Measurements from ENCODE around the gene SBK2. TPM values are rescaled to one million over a fixed set of nuclear protein-coding genes. Genes with fewer than 3 reads are reported as not detected.
"Not testable (repeated sequence)": the region's sequence is repeated elsewhere in the genome, so short reads cannot be mapped to it uniquely, and the experiment has no call there.

Gene SBK2, protein sequence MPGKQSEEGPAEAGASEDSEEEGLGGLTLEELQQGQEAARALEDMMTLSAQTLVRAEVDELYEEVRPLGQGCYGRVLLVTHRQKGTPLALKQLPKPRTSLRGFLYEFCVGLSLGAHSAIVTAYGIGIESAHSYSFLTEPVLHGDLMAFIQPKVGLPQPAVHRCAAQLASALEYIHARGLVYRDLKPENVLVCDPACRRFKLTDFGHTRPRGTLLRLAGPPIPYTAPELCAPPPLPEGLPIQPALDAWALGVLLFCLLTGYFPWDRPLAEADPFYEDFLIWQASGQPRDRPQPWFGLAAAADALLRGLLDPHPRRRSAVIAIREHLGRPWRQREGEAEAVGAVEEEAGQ
- total RNA-seq (100 to 1,000 TPM; 205 to 239 (median 209) TPM), polyA plus RNA-seq (228 TPM)
- long read RNA-seq, donor 1, transcript SBK2-202 (4 exons, 1,085 nt): major isoform, 236 of 464 reads
- long read RNA-seq, donor 1, transcript SBK2-201 (3 exons, 1,056 nt): minor isoform, 39 of 464 reads
- long read RNA-seq, donor 1, partial matches to known transcripts: 20 of 464 reads
- long read RNA-seq, donor 1, other reads (novel, unspliced or antisense): 169 of 464 reads
- long read RNA-seq, donor 2, transcript SBK2-201 (3 exons, 1,056 nt): minor isoform, 11 of 251 reads
- long read RNA-seq, donor 2, transcript SBK2-202 (4 exons, 1,085 nt): major isoform, 158 of 251 reads
- long read RNA-seq, donor 2, partial matches to known transcripts: 52 of 251 reads
- long read RNA-seq, donor 2, other reads (novel, unspliced or antisense): 30 of 251 reads
- long read RNA-seq, donor 3, transcript SBK2-202 (4 exons, 1,085 nt): major isoform, 69 of 84 reads
- long read RNA-seq, donor 3, transcript SBK2-201 (3 exons, 1,056 nt): minor isoform, 5 of 84 reads
- long read RNA-seq, donor 3, partial matches to known transcripts: 4 of 84 reads
- long read RNA-seq, donor 3, other reads (novel, unspliced or antisense): 6 of 84 reads
- long read RNA-seq, donor 4, transcript SBK2-201 (3 exons, 1,056 nt): minor isoform, 22 of 285 reads
- long read RNA-seq, donor 4, transcript SBK2-202 (4 exons, 1,085 nt): major isoform, 190 of 285 reads
- long read RNA-seq, donor 4, partial matches to known transcripts: 48 of 285 reads
- long read RNA-seq, donor 4, other reads (novel, unspliced or antisense): 25 of 285 reads

DNA sequence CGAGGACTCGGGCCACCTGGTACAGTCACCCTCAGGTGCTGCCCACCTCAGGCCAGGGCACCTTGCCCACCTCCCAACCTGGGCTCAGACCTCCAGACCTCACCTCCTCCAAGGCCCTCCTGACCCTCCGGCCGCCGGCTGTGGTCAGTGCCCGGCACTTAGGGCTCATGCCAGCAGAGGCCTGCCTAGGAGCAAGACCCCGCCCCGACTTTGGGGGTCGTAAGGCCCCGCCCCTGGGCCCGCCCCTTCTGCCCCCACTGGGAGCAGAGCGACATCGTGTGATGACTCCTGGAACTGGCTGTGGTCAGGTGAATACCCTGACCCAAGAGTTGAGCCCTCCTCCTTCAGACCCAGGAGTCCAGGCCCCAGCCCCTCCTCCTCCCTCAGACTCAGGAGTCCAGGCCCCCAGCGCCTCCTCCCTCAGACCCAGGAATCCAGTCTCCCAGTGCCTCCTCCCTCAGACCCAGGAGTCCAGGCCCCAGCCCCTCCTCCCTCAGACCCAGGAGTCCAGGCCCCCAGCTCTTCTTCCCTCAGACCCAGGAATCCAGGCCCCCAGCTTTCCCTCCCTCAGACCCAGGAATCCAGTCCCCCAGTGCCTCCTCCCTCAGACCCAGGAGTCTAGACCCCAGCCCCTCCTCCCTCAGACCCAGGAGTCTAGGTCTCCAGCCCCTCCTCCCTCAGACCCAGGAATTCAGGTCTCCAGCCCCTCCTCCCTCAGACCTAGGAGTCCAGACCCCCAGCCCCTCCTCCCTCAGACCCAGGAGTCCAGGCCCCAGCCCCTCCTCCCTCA, at the start of gene SBK2:
Gene SBK2, minus strand, starts transcription at position 183 of the 790 bp plus-strand sequence. CDS start 839 bp downstream, outside the sequence.
- intact Hi-C loops (cut with DNase I): no loop called here
- WGBS: 23% methylated on average over 14 of the region's 14 CpGs

DNA sequence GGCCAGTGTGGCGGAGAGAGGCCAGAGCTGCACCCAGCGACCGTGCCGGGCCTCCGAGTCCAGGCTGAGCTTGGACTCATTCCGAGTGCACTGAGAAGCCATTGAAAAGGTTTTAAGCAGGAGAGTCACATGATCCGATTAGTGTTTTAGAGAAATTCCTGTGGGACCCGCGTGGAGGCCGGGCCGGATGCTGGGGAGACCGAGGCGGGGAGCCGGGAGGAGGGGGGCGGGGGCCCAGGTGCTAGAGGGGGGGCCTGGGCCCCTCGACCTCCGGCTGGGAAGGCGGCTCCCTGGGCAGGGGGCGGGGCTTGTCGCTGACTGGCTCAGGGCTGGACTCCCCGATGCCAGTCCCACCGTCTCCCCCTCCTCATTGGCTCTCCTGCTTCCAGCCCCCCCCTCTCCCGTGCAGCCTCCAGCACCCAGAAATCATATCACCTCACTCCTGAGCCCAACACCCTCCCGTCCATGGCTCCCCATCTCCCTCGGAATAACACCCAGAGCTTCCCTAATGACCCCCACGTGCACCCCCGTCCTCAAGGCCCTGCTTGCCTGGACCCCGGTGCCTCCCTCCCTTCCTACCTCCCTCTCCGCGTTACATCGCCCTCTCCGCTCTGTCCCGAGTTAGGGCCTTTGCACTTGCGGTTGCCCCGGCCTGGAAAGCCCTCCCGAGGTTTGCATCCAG, 48.9 kb upstream of the SBK2 start:
- 3% methylated on average over 36 of the region's 36 CpGs for WGBS
- H3K4me3 ChIP-seq (ENCODE audit: low read length): peak overlapping the region; percentile 30
- H3K4me1 ChIP-seq (ENCODE audit: control insufficient read depth, insufficient read depth, low read length): peaks cover 8% of the 10 kb centered on the region
- H3K27me3 ChIP-seq (ENCODE audit: control insufficient read depth, insufficient read depth): no peaks in the 10 kb centered on the region
- intact Hi-C loops (cut with DNase I): loop anchor here in 1 of 4 donors (5.0 kb wide), 1 partner anchor 58 kb away; no protein-coding TSS in a partner anchor
- DNase-seq (peak; percentile 82 to 94 (median 92)), ATAC-seq (peak; percentile 80 to 81)
- no peaks in the 10 kb centered on the region for H3K9me3 ChIP-seq (ENCODE audit: control insufficient read depth, low read length)
- peak overlapping the region; percentile 51 for H3K27ac ChIP-seq (ENCODE audit: low read length)

More for the DNA sequence above, at the start of gene SBK2:
- Histone ChIP-seq H3K4me3 (ENCODE audit: low read length) (peak within 1 kb of the TSS; percentile 63), H3K27me3 (ENCODE audit: control insufficient read depth, insufficient read depth) (no peaks in the 10 kb centered on the region), H3K9me3 (ENCODE audit: control insufficient read depth, low read length) (no peaks in the 10 kb centered on the region), H3K4me1 (ENCODE audit: control insufficient read depth, insufficient read depth, low read length) (no peaks in the 10 kb centered on the region), H3K27ac (ENCODE audit: low read length) (peak within 1 kb of the TSS; percentile 44)
- DNase-seq (peak; percentile 70 to 91 (median 86)), ATAC-seq (peak; percentile 71 to 72)

DNA sequence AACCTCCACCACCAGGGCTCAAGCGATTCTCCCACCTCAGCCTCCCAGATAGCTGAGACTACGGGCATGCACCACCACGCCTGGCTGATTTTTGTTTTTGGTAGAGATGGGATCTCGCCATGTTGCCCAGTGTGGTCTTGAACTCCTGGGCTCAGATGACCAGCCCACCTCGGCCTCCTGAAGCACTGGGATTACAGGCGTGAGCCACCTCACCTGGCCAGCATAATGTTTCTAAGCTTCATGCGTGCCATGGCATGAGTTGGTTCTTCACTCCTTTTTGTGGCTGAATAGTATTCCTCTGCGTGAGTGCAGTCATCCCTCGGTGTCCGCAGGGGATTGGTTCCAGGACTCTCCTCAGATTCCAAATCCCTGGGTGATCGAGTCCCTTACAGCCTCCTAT, 47.9 kb upstream of the SBK2 start:
- WGBS: 92% methylated on average over 11 of the region's 11 CpGs
- intact Hi-C loops (cut with DNase I): loop anchor here in 2 of 4 donors (5.0 kb wide), 2 partner anchors 58 to 68 kb away; no protein-coding TSS in a partner anchor
- no peaks in the 10 kb centered on the region for H3K27me3 ChIP-seq (ENCODE audit: control insufficient read depth, insufficient read depth)
- H3K9me3 ChIP-seq (ENCODE audit: control insufficient read depth, low read length): no peaks in the 10 kb centered on the region
- ATAC-seq: no peak
- no peak overlapping the region for H3K4me3 ChIP-seq (ENCODE audit: low read length)
- DNase-seq: peak in 1 of 3 donors; percentile 26
- H3K27ac ChIP-seq (ENCODE audit: low read length): no peak overlapping the region
- peaks cover 8% of the 10 kb centered on the region for H3K4me1 ChIP-seq (ENCODE audit: control insufficient read depth, insufficient read depth, low read length)

DNA sequence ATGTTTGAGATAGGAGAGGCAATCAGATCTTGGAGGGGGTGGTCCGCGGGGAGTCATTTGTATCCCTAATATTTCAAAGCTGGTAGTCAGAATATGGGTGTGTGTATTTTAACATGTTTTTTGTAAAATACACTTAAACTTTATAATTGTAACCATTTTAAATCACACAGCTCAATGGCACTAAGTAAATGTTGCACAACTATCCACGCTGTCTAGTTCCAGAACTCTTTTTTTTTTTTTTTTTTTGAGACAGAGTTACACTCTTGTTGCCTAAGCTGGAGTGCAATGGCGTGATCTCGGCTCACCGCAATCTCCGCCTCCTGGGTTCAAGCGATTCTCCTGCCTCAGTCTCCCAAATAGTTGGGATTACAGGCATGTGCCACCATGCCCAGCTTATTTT, 47.0 kb upstream of the SBK2 start:
- H3K9me3 ChIP-seq (ENCODE audit: control insufficient read depth, low read length); DNase-seq; H3K27me3 ChIP-seq (ENCODE audit: control insufficient read depth, insufficient read depth); H3K4me1 ChIP-seq (ENCODE audit: control insufficient read depth, insufficient read depth, low read length); H3K27ac ChIP-seq (ENCODE audit: low read length); ATAC-seq; H3K4me3 ChIP-seq (ENCODE audit: low read length): not testable (repeated sequence)
- intact Hi-C loops (cut with DNase I): loop anchor here in 1 of 4 donors (5.0 kb wide), 1 partner anchor 67 kb away; no protein-coding TSS in a partner anchor
- WGBS: 82% methylated on average over 8 of the region's 8 CpGs

DNA sequence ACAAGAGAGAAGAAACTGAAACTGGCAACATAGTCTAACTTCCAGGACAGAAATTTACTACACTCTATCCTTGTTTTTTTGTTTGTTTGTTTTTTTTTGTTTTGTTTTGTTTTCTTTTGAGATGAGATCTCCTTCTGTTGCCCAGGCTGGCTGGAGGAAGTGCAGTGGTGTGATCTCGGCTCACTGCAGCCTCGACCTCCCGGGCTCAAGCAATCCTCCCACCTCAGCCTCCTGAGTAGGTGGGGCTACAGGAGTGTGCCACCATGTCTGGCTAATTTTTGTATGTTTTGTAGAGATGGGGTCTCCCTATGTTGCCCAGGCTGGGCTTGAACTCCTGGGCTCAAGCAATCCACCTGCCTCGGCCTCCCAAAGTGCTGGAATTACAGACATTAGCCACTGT, 45.4 kb upstream of the SBK2 start:
- not testable (repeated sequence) for DNase-seq; H3K27me3 ChIP-seq (ENCODE audit: control insufficient read depth, insufficient read depth); H3K27ac ChIP-seq (ENCODE audit: low read length); H3K4me3 ChIP-seq (ENCODE audit: low read length); H3K4me1 ChIP-seq (ENCODE audit: control insufficient read depth, insufficient read depth, low read length); H3K9me3 ChIP-seq (ENCODE audit: control insufficient read depth, low read length); ATAC-seq
- 71% methylated on average over 4 of the region's 4 CpGs for WGBS
- intact Hi-C loops (cut with DNase I): loop anchor here in 1 of 4 donors (5.0 kb wide), 1 partner anchor 65 kb away; no protein-coding TSS in a partner anchor

DNA sequence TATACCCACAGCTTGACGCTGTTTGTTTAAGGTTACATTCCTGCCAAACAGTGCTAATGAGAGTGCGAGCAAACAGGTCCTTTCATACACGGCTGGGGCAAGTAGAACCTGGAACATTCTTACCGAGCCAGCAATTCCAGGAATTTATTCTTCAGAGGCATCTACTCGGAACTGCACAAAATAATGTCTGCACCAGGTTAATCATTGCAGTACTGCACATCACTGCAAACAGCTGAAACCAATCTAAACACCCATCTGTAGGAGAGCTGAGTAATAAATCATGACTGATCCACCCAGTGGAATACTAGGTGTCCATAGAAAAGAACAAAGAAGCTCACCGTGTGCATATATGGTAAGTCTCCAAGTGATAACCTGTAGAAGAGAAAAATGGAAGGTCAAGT, 44.9 kb upstream of the SBK2 start:
- Histone ChIP-seq H3K4me3 (ENCODE audit: low read length) (no peak overlapping the region), H3K27me3 (ENCODE audit: control insufficient read depth, insufficient read depth) (no peaks in the 10 kb centered on the region), H3K9me3 (ENCODE audit: control insufficient read depth, low read length) (no peaks in the 10 kb centered on the region), H3K4me1 (ENCODE audit: control insufficient read depth, insufficient read depth, low read length) (peaks cover 5% of the 10 kb centered on the region), H3K27ac (ENCODE audit: low read length) (no peak overlapping the region)
- 24% methylated on average over 6 of the region's 6 CpGs for WGBS
- ATAC-seq (no peak), DNase-seq (peak in 1 of 3 donors; percentile 0)
- intact Hi-C loops (cut with DNase I): loop anchor here in 1 of 4 donors (5.0 kb wide), 1 partner anchor 65 kb away; no protein-coding TSS in a partner anchor

DNA sequence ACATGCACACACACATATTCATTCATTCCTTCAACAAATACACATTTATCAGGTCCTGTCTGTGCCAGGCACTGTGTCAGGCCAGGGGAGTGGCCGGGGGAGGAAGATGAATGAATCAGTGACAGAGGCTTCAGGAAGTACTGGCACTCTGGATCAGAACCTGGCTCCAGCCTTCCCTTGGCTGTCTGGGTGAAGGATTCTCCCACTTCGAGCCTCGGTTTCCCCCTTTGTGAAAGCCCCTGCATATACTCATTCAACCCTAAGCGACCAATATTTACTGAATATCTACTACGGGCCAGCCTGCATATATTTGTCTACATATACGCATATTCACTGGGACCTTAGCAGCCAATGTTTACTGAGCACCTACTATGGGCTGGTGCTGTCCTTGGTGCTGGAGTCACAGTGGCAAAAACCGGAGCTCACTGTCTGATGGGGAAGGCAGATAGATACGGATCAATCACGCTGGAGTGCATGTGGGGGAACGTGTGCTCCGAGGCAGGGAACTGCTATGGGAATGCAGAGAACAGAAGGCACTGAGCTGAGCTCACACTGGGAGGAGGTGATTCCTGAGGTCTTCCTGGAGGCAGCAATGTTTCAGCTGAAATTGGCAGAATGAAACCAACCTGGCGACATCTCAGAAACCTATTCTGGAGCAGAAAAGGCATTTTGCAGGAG, 44.4 kb upstream of the SBK2 start:
- no peaks in the 10 kb centered on the region for H3K27me3 ChIP-seq (ENCODE audit: control insufficient read depth, insufficient read depth)
- ATAC-seq (peak in 1 of 2 donors; percentile 10), DNase-seq (peak in 2 of 3 donors; percentile 32 to 36)
- 36% methylated on average over 12 of the region's 12 CpGs for WGBS
- no peaks in the 10 kb centered on the region for H3K9me3 ChIP-seq (ENCODE audit: control insufficient read depth, low read length)
- intact Hi-C loops (cut with DNase I): loop anchor here in 1 of 4 donors (5.0 kb wide), 1 partner anchor 64 kb away; no protein-coding TSS in a partner anchor
- H3K27ac ChIP-seq (ENCODE audit: low read length): peak overlapping the region; percentile 78
- peaks cover 5% of the 10 kb centered on the region for H3K4me1 ChIP-seq (ENCODE audit: control insufficient read depth, insufficient read depth, low read length)
- H3K4me3 ChIP-seq (ENCODE audit: low read length): peak overlapping the region; percentile 87

DNA sequence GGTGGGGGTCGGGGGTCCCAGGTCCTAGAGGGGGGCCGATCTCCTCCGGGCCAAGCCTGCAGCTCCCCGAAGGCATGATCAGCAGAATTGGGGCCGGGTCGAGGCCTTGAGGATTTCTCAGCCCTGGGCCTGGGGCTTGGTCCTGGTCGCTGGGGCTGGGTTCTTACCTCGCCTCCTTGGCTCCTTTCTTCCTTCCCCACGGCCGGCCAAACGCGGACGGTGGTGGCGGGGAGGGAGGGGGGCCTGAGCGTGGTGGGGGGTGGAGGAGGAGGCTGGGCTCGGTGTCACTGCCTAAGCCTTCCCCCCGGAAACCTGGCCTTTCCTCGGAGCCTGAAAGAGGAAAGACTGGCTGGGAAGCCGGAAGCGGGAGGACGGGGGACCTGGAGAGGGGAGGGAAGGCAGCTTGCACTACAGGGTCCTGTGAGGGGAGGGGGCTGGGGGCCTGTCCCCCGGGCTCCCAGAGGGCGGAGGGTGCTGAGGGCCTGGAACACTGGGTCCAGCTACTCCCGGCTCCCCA, 43.8 kb upstream of the SBK2 start, which contains the start of gene ZNF579:
Gene ZNF579, minus strand, starts transcription at position 221 of the 517 bp plus-strand sequence. CDS start 1,209 bp downstream, outside the sequence.
- Histone ChIP-seq H3K4me1 (ENCODE audit: control insufficient read depth, insufficient read depth, low read length) (peaks cover 5% of the 10 kb centered on the region), H3K4me3 (ENCODE audit: low read length) (peak within 1 kb of the TSS; percentile 87), H3K9me3 (ENCODE audit: control insufficient read depth, low read length) (no peaks in the 10 kb centered on the region), H3K27me3 (ENCODE audit: control insufficient read depth, insufficient read depth) (no peaks in the 10 kb centered on the region), H3K27ac (ENCODE audit: low read length) (peak within 1 kb of the TSS; percentile 78)
- intact Hi-C loops (cut with DNase I): loop anchor here in 1 of 4 donors (5.0 kb wide), 1 partner anchor 63 kb away; no protein-coding TSS in a partner anchor
- WGBS: under 1% methylated on average over 24 of the region's 24 CpGs
- DNase-seq (peak; percentile 89 to 95 (median 94)), ATAC-seq (peak; percentile 84 to 85)

Measured in right cardiac atrium (tissue), 5 donors.